ENCODE data around the gene C1RL. TPM values are rescaled to one million over a fixed set of nuclear protein-coding genes. Genes with fewer than 3 reads are reported as not detected.

The C1RL gene
- total and polyA plus RNA-seq, 9 donors = 11.2 to 18.6 (median 12.9) TPM

GRCh38 chr12:7116916-7117315 is 7.9 kb upstream of the C1RL start:
- Histone ChIP-seq H3K27ac (ENCODE audit: low read length) (no peak overlapping the region), H3K27me3 (ENCODE audit: control insufficient read depth, insufficient read depth, low read length) (no peaks in the 10 kb centered on the region), H3K4me1 (ENCODE audit: control insufficient read depth, insufficient read depth, low read length) (peaks cover 18% of the 10 kb centered on the region), H3K9me3 (replicated peaks; ENCODE audit: control insufficient read depth, low read depth, low read length) (no peaks in the 10 kb centered on the region), H3K4me3 (ENCODE audit: low read length) (no peak overlapping the region), H3K36me3 (ENCODE audit: control insufficient read depth, insufficient read depth, low read length) (peaks cover 2% of the 10 kb centered on the region)
- no peak for DNase-seq
- WGBS (ENCODE audit: insufficient coverage) = 80% methylated on average over 7 of the region's 9 CpGs

DNA sequence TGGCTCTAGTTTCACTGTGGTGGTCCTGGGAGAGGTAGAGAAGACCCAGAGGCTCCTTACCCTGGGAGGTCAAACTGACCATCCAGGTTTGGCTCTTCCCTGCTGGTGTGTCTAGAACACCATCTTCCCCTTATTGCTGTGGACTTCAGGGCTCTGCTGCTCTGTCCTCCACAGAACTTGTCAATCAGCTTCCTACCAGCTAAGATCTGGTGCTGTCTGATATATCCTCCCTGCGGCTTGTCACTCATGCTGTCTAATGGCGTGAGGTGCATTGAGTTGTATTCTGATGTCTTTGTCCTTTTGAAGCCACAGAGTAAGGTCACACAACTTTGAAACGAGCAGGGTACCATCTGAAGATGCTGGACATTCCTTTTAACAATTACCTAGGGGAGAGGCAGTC is 7.2 kb upstream of the C1RL start:
- no peaks in the 10 kb centered on the region for H3K9me3 ChIP-seq (replicated peaks; ENCODE audit: control insufficient read depth, low read depth, low read length)
- peaks cover 2% of the 10 kb centered on the region for H3K36me3 ChIP-seq (ENCODE audit: control insufficient read depth, insufficient read depth, low read length)
- no peak for DNase-seq
- no peak overlapping the region for H3K27ac ChIP-seq (ENCODE audit: low read length)
- H3K27me3 ChIP-seq (ENCODE audit: control insufficient read depth, insufficient read depth, low read length) = peaks cover 2% of the 10 kb centered on the region
- H3K4me3 ChIP-seq (ENCODE audit: low read length) = no peak overlapping the region
- no CpG with 5 or more reads among the region's 3 CpGs for WGBS (ENCODE audit: insufficient coverage)
- peaks cover 14% of the 10 kb centered on the region for H3K4me1 ChIP-seq (ENCODE audit: control insufficient read depth, insufficient read depth, low read length)

- WGBS (ENCODE audit: insufficient coverage) = 60% methylated on average over 2 of the region's 6 CpGs
Observed at GRCh38 chr12:7114851-7115250, 5.8 kb upstream of the C1RL start.

DNA sequence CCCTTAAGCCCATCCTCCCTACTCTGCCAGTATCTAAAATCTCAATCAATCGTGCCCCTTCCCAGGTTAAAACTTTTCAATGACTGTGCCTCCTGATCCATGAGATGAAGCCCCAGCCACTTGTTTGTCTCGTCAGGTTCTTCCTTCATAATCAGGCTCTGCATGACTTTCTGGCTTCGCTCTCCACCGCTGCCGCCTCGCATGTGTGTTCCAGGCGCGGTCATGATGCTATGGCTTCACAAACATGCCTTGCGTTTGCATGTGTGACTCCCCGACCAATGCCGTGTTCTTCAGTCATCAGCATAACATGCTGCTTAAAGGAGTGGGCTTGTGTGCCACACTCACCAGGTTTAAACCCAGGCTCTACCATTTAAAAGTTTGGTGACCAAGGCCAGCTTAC is 5.0 kb upstream of the C1RL start:
- 84% methylated on average over 11 of the region's 11 CpGs for WGBS (ENCODE audit: insufficient coverage)
- H3K9me3 ChIP-seq (replicated peaks; ENCODE audit: control insufficient read depth, low read depth, low read length) = no peaks in the 10 kb centered on the region

More at GRCh38 chr12:7114851-7115250, 5.8 kb upstream of the C1RL start:
- H3K9me3 ChIP-seq (replicated peaks; ENCODE audit: control insufficient read depth, low read depth, low read length) = no peaks in the 10 kb centered on the region
- H3K4me3 ChIP-seq (ENCODE audit: low read length) = no peak overlapping the region
- no peak overlapping the region for H3K27ac ChIP-seq (ENCODE audit: low read length)
- peaks cover 16% of the 10 kb centered on the region for H3K4me1 ChIP-seq (ENCODE audit: control insufficient read depth, insufficient read depth, low read length)
- H3K36me3 ChIP-seq (ENCODE audit: control insufficient read depth, insufficient read depth, low read length) = peaks cover 2% of the 10 kb centered on the region
- peaks cover 2% of the 10 kb centered on the region for H3K27me3 ChIP-seq (ENCODE audit: control insufficient read depth, insufficient read depth, low read length)
- DNase-seq = no peak

DNA sequence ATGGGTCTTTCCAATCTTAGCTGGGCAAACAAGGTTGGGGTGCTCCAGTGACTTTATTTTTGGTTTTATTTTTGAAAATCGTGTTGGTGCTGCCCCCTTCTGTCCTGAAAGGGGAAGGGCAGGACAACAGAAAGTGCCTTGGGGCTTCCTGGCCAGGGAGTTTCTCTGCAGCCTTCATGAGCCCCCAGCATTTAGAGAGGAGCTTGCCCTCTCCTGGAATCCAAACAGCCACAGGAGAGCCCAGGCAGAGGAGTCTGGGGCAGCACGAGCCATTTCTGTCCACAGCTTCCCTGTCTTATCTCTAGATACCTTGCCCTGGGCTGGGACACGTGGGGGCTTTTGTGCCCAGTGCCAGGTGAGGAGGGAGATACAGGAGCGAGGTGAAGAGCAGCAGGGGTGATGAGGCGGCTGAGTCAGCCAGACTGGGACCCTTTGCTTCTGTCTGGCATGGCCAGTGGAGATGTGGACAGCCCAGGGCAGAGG is 4.4 kb upstream of the C1RL start:
- no peak overlapping the region for H3K27ac ChIP-seq (ENCODE audit: low read length)
- peaks cover 2% of the 10 kb centered on the region for H3K27me3 ChIP-seq (ENCODE audit: control insufficient read depth, insufficient read depth, low read length)
- peak; percentile 61 for DNase-seq

More for the DNA sequence above, 5.0 kb upstream of the C1RL start:
- Histone ChIP-seq H3K36me3 (ENCODE audit: control insufficient read depth, insufficient read depth, low read length) (peaks cover 2% of the 10 kb centered on the region), H3K27ac (ENCODE audit: low read length) (no peak overlapping the region), H3K4me1 (ENCODE audit: control insufficient read depth, insufficient read depth, low read length) (peaks cover 22% of the 10 kb centered on the region), H3K27me3 (ENCODE audit: control insufficient read depth, insufficient read depth, low read length) (peaks cover 2% of the 10 kb centered on the region), H3K4me3 (ENCODE audit: low read length) (no peak overlapping the region)
- DNase-seq = no peak

GRCh38 chr12:7112041-7112440 is 3.0 kb upstream of the C1RL start:
- peak; percentile 94 for DNase-seq
- Histone ChIP-seq H3K9me3 (replicated peaks; ENCODE audit: control insufficient read depth, low read depth, low read length) (no peaks in the 10 kb centered on the region), H3K36me3 (ENCODE audit: control insufficient read depth, insufficient read depth, low read length) (peaks cover 2% of the 10 kb centered on the region), H3K4me3 (ENCODE audit: low read length) (no peak overlapping the region), H3K27ac (ENCODE audit: low read length) (peak overlapping the region; percentile 88), H3K4me1 (ENCODE audit: control insufficient read depth, insufficient read depth, low read length) (peaks cover 33% of the 10 kb centered on the region), H3K27me3 (ENCODE audit: control insufficient read depth, insufficient read depth, low read length) (peaks cover 4% of the 10 kb centered on the region)
- WGBS (ENCODE audit: insufficient coverage) = no CpG with 5 or more reads among the region's 4 CpGs

More for the DNA sequence above, 4.4 kb upstream of the C1RL start:
- 0% methylated on average over 1 of the region's 5 CpGs for WGBS (ENCODE audit: insufficient coverage)
- no peak overlapping the region for H3K4me3 ChIP-seq (ENCODE audit: low read length)
- no peaks in the 10 kb centered on the region for H3K9me3 ChIP-seq (replicated peaks; ENCODE audit: control insufficient read depth, low read depth, low read length)
- H3K4me1 ChIP-seq (ENCODE audit: control insufficient read depth, insufficient read depth, low read length) = peaks cover 26% of the 10 kb centered on the region
- H3K36me3 ChIP-seq (ENCODE audit: control insufficient read depth, insufficient read depth, low read length) = peaks cover 2% of the 10 kb centered on the region

DNA sequence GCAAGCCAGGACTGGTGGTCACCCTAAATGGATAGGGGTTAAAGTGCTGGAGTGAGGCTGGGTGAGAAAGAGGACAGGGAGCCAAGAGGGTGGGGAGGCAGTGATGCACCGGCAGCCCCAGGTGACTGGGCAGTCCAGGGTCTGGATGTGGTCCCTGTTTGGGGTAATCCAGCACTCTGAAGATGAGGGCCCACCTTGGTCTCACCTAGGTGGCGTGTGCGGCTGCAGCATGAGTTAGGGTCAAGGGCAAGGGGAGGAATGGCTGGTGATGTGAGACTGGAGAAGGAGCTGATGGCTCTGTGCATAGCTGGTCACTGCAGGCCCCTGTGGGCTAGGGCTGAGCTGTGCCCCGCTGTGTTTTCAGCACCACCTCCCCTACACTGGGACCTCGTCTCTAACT is 1.6 kb upstream of the C1RL start:
- H3K4me1 ChIP-seq (ENCODE audit: control insufficient read depth, insufficient read depth, low read length) = peaks cover 33% of the 10 kb centered on the region
- peaks cover 4% of the 10 kb centered on the region for H3K27me3 ChIP-seq (ENCODE audit: control insufficient read depth, insufficient read depth, low read length)
- peaks cover 2% of the 10 kb centered on the region for H3K36me3 ChIP-seq (ENCODE audit: control insufficient read depth, insufficient read depth, low read length)
- H3K27ac ChIP-seq (ENCODE audit: low read length) = peak overlapping the region; percentile 23
- peaks cover 4% of the 10 kb centered on the region for H3K9me3 ChIP-seq (replicated peaks; ENCODE audit: control insufficient read depth, low read depth, low read length)
- no peak for DNase-seq
- no peak overlapping the region for H3K4me3 ChIP-seq (ENCODE audit: low read length)
- WGBS (ENCODE audit: insufficient coverage) = 75% methylated on average over 2 of the region's 5 CpGs

GRCh38 chr12:7109572-7109920 is 532 bp upstream of the C1RL start:
- peaks cover 4% of the 10 kb centered on the region for H3K27me3 ChIP-seq (ENCODE audit: control insufficient read depth, insufficient read depth, low read length)
- H3K4me3 ChIP-seq (ENCODE audit: low read length) = peak overlapping the region; percentile 67
- H3K36me3 ChIP-seq (ENCODE audit: control insufficient read depth, insufficient read depth, low read length) = peaks cover 2% of the 10 kb centered on the region
- peak overlapping the region; percentile 97 for H3K27ac ChIP-seq (ENCODE audit: low read length)
- no peak for DNase-seq
- peaks cover 4% of the 10 kb centered on the region for H3K9me3 ChIP-seq (replicated peaks; ENCODE audit: control insufficient read depth, low read depth, low read length)
- H3K4me1 ChIP-seq (ENCODE audit: control insufficient read depth, insufficient read depth, low read length) = peaks cover 33% of the 10 kb centered on the region
- WGBS (ENCODE audit: insufficient coverage) = no CpG with 5 or more reads among the region's 5 CpGs

DNA sequence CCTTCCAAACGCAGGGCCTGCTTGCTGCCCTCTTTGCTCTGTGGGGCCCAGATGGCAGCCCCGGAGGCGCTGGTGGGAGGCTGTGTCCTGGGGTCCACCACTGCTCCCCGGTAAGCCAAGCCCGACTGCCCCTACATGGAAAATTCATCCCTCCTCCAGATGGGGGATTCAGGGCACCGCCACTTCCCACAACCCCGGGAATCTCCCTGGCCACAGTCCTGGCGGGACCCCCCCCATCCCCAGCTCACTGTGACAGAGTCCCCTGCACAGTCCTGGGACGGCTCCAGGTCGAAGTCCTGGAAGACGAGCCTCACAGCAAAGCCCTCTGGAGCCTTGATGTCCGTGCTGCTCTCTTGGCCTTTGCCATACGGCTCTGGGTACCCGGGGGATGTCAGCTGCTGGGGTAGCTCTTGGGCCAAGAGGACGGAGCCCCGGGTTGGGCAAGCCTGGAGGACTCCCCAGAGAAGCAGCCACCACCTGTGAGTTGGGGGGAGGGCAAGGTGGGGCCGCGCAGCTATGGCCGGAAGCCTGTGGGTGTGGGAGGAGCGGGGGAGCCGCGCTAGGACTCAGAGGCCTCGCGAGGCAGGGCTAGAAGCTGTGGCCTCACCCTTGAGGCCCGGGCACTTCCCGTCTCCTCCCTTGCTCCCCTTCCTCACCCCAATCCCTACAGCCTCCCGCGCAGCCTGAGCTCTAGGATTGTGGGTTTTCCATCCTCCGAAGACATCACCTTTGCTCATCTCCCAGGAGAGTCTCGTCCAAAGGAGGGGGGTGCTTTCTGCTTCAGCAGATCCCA is 815 bp downstream of the C1RL start:
- peak; percentile 82 for DNase-seq
- H3K4me3 ChIP-seq (ENCODE audit: low read length) = peak overlapping the region; percentile 67
- 2% methylated on average over 23 of the region's 30 CpGs for WGBS (ENCODE audit: insufficient coverage)
- no peaks in the 10 kb centered on the region for H3K36me3 ChIP-seq (ENCODE audit: control insufficient read depth, insufficient read depth, low read length)
- H3K27me3 ChIP-seq (ENCODE audit: control insufficient read depth, insufficient read depth, low read length) = peaks cover 4% of the 10 kb centered on the region
- peaks cover 30% of the 10 kb centered on the region for H3K4me1 ChIP-seq (ENCODE audit: control insufficient read depth, insufficient read depth, low read length)
- peak overlapping the region; percentile 97 for H3K27ac ChIP-seq (ENCODE audit: low read length)
- peaks cover 4% of the 10 kb centered on the region for H3K9me3 ChIP-seq (replicated peaks; ENCODE audit: control insufficient read depth, low read depth, low read length)

- WGBS (ENCODE audit: insufficient coverage) = 18% methylated on average over 1 of the region's 3 CpGs
Observed at GRCh38 chr12:7107636-7108002, 1.4 kb downstream of the C1RL start.

More at GRCh38 chr12:7107636-7108002, 1.4 kb downstream of the C1RL start:
- peak overlapping the region; percentile 67 for H3K4me3 ChIP-seq (ENCODE audit: low read length)
- peak overlapping the region; percentile 97 for H3K27ac ChIP-seq (ENCODE audit: low read length)
- no peaks in the 10 kb centered on the region for H3K36me3 ChIP-seq (ENCODE audit: control insufficient read depth, insufficient read depth, low read length)
- DNase-seq = no peak
- H3K9me3 ChIP-seq (replicated peaks; ENCODE audit: control insufficient read depth, low read depth, low read length) = peaks cover 4% of the 10 kb centered on the region
- peaks cover 4% of the 10 kb centered on the region for H3K27me3 ChIP-seq (ENCODE audit: control insufficient read depth, insufficient read depth, low read length)
- H3K4me1 ChIP-seq (ENCODE audit: control insufficient read depth, insufficient read depth, low read length) = peaks cover 26% of the 10 kb centered on the region
